Ovary (tissue), 9 donors: ENCODE results near the gene RIMS1. TPM values are rescaled to one million over a fixed set of nuclear protein-coding genes. Genes with fewer than 3 reads are reported as not detected.

Experiments used
- DNase-seq, 5 donors: peaks; one replicate each; pipeline ENCODE4 v3.0.0-alpha.2; 2019 to 2020
- H3K27ac ChIP-seq, 2 donors: fragments of 200-600 bp; one replicate each; pipeline versions ENCODE4 v1.5.1 to v1.8.0; 2019 to 2022
- H3K27me3 ChIP-seq: fragments of 200-600 bp; one replicate; pipeline ENCODE4 v1.8.0; 2022
- H3K36me3 ChIP-seq: fragments of 200-600 bp; sonication (generic); one replicate; pipeline ENCODE4 v1.5.1; 2019
- H3K4me1 ChIP-seq: one replicate; pipeline ENCODE4 v1.8.1; 2013; ENCODE audit warnings: mild to moderate bottlenecking, moderate library complexity; ENCODE audit not compliant: insufficient read depth
- H3K4me3 ChIP-seq: fragments of 200-600 bp; sonication (generic); one replicate; pipeline ENCODE4 v1.5.1; 2017
- H3K9me3 ChIP-seq, 2 donors: fragments of 200-600 bp in 1 of 2; sonication (generic) in 1 of 2; one replicate each; pipeline versions ENCODE4 v1.5.1 to v1.8.1; 2013 to 2019; ENCODE audit warnings: mild to moderate bottlenecking in 1 of 2, moderate library complexity in 1 of 2
- EP300 ChIP-seq: sonication (generic); formaldehyde crosslinking; IDR thresholded peaks from one replicate; pipeline ENCODE4 v1.6.1; 2017; ENCODE audit warnings: antibody characterized with exemption
- POLR2A ChIP-seq: fragments of 450-650 bp; IDR thresholded peaks from one replicate; pipeline ENCODE4 v1.6.1; 2017; ENCODE audit warnings: antibody characterized with exemption, mild to moderate bottlenecking, moderate library complexity
- WGBS, 3 donors: extraction: QIAGEN DNeasy Blood & Tissue Kit in 1 of 3; methylation state at CpG; one replicate each; pipeline versions ENCODE4 v1.1.5 to v1.1.7; 2013 to 2017; 5-methylcytosine and 5-hydroxymethylcytosine counted together
- intact Hi-C, 4 donors: fragments of 100-400 bp; cut with DNase I; formaldehyde crosslinking; loops; one replicate each; pipeline versions ENCODE4 v1.11.0 to v1.15.1; 2022 to 2023
- polyA plus RNA-seq, 2 donors: library from polyadenylated mRNA; stranded (reverse); fragments of 200-250 nt in 1 of 2; fragments of 350-450 nt in 1 of 2; fragmentation: Illumina TruSeq in 1 of 2; extraction: RNeasy Lipid Tissue Mini Kit (QIAGEN cat#74804) in 1 of 2; gene quantifications; one replicate each; pipeline ENCODE4 v1.2.3, GENCODE V29; 2013 to 2014
- total RNA-seq, 7 donors: library from RNA; depleted of rRNA in 2 of 7; stranded (reverse); fragments of >200 nt in 2 of 7; fragmentation: NEBNext Ultra II Directional in 3 of 7; extraction: Animal tissue kit (Norgen Biotek cat#: 25700) in 3 of 7; gene quantifications; one replicate each; pipeline versions ENCODE4 v1.1.0 to v1.2.4, GENCODE V29; 2016 to 2023
- TF ChIP-seq, protein P1 (sequence below), 3 donors: fragments of 450-650 bp in 2 of 3; fragments of 200-600 bp in 1 of 3; IDR thresholded peaks; one replicate each; pipeline versions ENCODE4 v1.5.1 to v1.8.0; 2016 to 2022; ENCODE audit warnings: antibody characterized with exemption in 3 of 3, mild to moderate bottlenecking in 1 of 3
- donor health status: DM: no; HTN: no; CAD: no; lungs with moderate emphysema.
- donor health status: DM: no; HTN: no; CAD: no.
- donor health status: Bipolar disorder and iron deficiency.
- donor health status: DM: yes; HTN: yes; CAD: no.
- donor health status: DM: no; HTN: no; CAD: no.
- donor health status: DM: yes; HTN: yes; CAD: no.

The RIMS1 gene
- total and polyA plus RNA-seq, 9 donors = 0.20 to 1.3 (median 0.33) TPM; not detected in 1

DNA sequence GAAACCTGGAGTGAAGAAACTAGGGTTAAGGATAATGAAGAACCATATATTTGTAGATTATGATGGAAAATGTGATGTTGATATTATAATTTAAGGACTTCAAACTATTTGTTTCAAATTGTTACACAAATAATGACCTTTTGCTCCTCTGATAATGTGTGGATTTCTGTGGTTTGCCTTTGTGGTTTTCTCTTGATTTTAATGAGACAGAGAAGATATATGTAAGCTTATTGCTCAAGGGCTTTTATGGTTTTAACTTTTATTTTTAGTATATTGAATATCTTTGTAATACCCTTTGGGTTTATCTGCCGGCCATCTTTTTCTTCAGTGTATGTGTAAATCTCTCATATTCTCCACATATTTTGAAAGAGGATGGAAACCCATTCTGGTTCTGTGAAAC, 362.3 kb downstream of the RIMS1 start:
- Histone ChIP-seq H3K27me3 (no peaks in the 10 kb centered on the region), H3K9me3 (no peaks in the 10 kb centered on the region), H3K27ac (no peak overlapping the region), H3K36me3 (no peaks in the 10 kb centered on the region), H3K4me3 (no peak overlapping the region), H3K4me1 (no peaks in the 10 kb centered on the region)
- 85 to 91% (median 86%) methylated on average over 1 of the region's 1 CpG for WGBS, 3 donors
- intact Hi-C loops = no loop called here
- TF ChIP-seq, protein P1, sequence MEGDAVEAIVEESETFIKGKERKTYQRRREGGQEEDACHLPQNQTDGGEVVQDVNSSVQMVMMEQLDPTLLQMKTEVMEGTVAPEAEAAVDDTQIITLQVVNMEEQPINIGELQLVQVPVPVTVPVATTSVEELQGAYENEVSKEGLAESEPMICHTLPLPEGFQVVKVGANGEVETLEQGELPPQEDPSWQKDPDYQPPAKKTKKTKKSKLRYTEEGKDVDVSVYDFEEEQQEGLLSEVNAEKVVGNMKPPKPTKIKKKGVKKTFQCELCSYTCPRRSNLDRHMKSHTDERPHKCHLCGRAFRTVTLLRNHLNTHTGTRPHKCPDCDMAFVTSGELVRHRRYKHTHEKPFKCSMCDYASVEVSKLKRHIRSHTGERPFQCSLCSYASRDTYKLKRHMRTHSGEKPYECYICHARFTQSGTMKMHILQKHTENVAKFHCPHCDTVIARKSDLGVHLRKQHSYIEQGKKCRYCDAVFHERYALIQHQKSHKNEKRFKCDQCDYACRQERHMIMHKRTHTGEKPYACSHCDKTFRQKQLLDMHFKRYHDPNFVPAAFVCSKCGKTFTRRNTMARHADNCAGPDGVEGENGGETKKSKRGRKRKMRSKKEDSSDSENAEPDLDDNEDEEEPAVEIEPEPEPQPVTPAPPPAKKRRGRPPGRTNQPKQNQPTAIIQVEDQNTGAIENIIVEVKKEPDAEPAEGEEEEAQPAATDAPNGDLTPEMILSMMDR (IDR thresholded peaks at IDR 0.05) = no peak
- TF ChIP-seq POLR2A (no peak), EP300 (no peak)
- DNase-seq = no peak

DNA sequence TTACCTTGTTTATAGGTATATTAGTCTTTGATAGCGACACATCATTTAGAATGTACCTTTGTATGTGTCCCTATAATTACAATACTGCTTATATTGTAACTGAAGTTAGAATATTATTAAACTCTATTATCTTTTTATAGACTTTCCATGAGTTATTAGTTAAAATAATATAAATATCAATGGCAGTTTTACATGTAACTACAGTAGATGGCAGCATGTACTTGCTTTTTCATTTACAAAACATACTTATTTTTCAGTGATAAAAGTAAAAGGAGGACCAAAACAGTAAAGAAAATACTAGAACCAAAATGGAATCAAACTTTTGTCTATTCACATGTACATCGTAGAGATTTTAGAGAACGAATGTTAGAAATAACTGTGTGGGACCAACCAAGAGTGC, 364.3 kb downstream of the RIMS1 start:
- no peaks in the 10 kb centered on the region for H3K4me1 ChIP-seq
- H3K9me3 ChIP-seq = no peaks in the 10 kb centered on the region
- H3K4me3 ChIP-seq = no peak overlapping the region
- TF ChIP-seq POLR2A (no peak), EP300 (no peak)
- TF ChIP-seq, protein P1 (IDR thresholded peaks at IDR 0.05) = no peak
- 73 to 82% (median 77%) methylated on average over 3 of the region's 3 CpGs for WGBS, 3 donors
- H3K27ac ChIP-seq = no peak overlapping the region
- H3K27me3 ChIP-seq = no peaks in the 10 kb centered on the region
- no peaks in the 10 kb centered on the region for H3K36me3 ChIP-seq
- intact Hi-C loops = no loop called here
- DNase-seq = no peak

DNA sequence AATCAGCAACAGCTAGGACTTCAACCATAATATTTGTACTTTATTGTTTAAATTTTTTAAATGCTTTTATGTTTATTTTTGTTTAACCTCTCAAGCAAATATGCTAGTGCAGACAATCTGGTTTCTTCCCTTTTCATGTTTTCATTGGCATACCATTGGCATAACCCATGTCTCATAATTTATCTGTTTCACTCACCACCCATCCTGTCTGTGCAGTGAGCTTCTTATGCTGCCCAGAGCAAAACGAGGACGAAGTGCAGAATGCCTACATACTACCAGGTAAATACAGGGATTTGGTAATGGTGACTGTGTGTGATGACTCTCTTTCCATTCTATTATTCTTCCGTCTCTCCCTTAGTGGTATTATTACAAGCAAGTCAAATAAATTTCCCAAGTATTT, 374.1 kb downstream of the RIMS1 start:
- no peak for DNase-seq
- intact Hi-C loops = no loop called here
- Histone ChIP-seq H3K4me1 (no peaks in the 10 kb centered on the region), H3K9me3 (no peaks in the 10 kb centered on the region), H3K27ac (no peak overlapping the region), H3K27me3 (no peaks in the 10 kb centered on the region), H3K36me3 (no peaks in the 10 kb centered on the region), H3K4me3 (no peak overlapping the region)
- whole genome bisulfite sequencing, 3 donors = 8 to 34% (median 10%) methylated on average over 3 of the region's 3 CpGs
- TF ChIP-seq EP300 (no peak), POLR2A (no peak)
- TF ChIP-seq, protein P1 (IDR thresholded peaks at IDR 0.05) = no peak

DNA sequence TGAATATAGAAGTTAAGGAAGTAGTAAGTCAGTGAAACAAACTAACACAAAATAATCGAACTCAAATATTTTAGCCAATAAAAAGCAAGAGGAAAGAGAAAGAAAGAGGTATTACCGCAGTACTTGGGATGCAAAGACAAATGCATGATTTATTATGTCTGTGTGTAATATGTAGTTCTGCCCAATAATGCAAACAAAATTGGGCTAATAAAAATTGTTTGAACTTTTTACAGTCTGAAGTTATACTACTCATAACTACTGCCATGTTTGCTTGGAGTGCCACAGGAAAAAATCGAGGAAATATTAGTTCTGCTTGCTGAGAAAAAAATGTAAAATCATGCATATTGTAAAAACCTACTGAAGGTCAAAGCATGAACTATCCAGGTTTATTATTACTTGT, 375.2 kb downstream of the RIMS1 start:
- H3K4me3 ChIP-seq = no peak overlapping the region
- 37 to 63% (median 37%) methylated on average over 3 of the region's 3 CpGs for WGBS, 3 donors
- TF ChIP-seq POLR2A = no peak
- TF ChIP-seq EP300 = no peak
- TF ChIP-seq, protein P1 (IDR thresholded peaks at IDR 0.05) = no peak
- no peak overlapping the region for H3K27ac ChIP-seq
- intact Hi-C loops = no loop called here
- H3K27me3 ChIP-seq = no peaks in the 10 kb centered on the region
- no peak for DNase-seq
- no peaks in the 10 kb centered on the region for H3K4me1 ChIP-seq
- H3K9me3 ChIP-seq = no peaks in the 10 kb centered on the region
- H3K36me3 ChIP-seq = no peaks in the 10 kb centered on the region

DNA sequence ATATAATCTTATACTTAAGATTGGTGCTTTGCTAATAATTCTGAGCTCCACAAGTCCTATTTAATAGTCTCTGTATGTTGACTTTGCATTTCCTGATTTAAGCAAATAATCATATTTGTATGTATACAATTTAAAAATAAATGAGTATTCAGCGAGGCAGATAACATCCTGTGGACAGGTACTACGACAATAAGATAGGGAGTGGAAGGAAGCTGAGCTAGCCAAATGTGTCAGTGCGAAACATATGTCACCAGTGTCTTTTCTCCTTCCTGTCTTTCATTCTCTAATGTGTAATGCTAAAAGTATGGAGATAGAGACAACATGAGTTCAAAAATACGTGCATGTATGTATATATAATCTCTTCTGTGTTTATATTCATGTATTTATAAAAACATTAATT, 375.9 kb downstream of the RIMS1 start:
- intact Hi-C loops = no loop called here

More for the DNA sequence above, 375.9 kb downstream of the RIMS1 start:
- TF ChIP-seq POLR2A (no peak), EP300 (no peak)
- TF ChIP-seq, protein P1 (IDR thresholded peaks at IDR 0.05) = no peak
- Histone ChIP-seq H3K9me3 (no peaks in the 10 kb centered on the region), H3K27me3 (no peaks in the 10 kb centered on the region), H3K4me1 (no peaks in the 10 kb centered on the region), H3K4me3 (no peak overlapping the region), H3K36me3 (no peaks in the 10 kb centered on the region), H3K27ac (no peak overlapping the region)
- WGBS, 3 donors = 74 to 88% (median 81%) methylated on average over 4 of the region's 4 CpGs
- DNase-seq = no peak
